GM18520 (cell line): ENCODE results near the gene FGR.
A peak's percentile ranks its signal among the peaks of the same experiment; 100 is the strongest.
"Not testable (repeated sequence)": the region's sequence is repeated elsewhere in the genome, so short reads cannot be mapped to it uniquely, and the experiment has no call there.

Source experiments
- ATAC-seq: cut with Tn5 transposase; IDR thresholded peaks from one replicate; pipeline ENCODE4 v1.9.1; 2021; ENCODE audit not compliant: unreplicated experiment

FGR gene

DNA sequence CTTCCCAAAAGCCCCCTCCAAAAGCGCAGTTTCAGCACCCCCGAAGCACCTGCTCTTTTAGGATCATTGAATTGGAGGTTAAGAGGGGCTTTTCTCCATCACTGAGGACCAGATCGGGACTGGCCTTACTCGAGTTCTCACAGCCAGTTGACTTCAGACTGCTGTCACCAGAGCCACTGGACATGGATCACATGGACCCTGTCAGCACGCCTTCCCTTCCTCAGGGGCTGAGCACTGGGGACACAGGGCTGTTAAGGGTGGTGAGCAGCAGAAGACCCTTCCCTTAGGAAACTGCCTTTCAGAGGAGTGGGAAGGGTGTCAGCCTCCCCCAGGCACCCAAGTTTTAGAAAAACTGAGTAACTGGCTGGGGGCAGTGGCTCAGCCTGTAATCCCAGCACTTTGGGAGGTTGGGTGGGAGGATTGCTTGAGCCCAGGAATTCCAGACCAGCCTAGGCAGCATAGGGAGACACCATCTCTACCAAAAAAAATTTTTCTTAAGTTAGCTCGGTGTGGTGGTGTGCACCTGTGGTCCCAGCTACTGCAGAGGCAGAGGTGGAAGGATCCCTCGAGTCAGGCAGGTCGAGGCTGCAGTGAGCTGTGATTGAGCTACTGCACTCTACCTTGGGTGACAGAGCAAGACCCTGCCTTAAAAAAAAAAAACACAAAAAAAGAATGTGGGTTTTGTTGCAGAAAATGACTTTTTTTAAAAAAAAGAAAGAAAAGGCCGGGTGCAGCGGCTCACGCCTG, 584 bp upstream of the FGR start:
- no peak for ATAC-seq

DNA sequence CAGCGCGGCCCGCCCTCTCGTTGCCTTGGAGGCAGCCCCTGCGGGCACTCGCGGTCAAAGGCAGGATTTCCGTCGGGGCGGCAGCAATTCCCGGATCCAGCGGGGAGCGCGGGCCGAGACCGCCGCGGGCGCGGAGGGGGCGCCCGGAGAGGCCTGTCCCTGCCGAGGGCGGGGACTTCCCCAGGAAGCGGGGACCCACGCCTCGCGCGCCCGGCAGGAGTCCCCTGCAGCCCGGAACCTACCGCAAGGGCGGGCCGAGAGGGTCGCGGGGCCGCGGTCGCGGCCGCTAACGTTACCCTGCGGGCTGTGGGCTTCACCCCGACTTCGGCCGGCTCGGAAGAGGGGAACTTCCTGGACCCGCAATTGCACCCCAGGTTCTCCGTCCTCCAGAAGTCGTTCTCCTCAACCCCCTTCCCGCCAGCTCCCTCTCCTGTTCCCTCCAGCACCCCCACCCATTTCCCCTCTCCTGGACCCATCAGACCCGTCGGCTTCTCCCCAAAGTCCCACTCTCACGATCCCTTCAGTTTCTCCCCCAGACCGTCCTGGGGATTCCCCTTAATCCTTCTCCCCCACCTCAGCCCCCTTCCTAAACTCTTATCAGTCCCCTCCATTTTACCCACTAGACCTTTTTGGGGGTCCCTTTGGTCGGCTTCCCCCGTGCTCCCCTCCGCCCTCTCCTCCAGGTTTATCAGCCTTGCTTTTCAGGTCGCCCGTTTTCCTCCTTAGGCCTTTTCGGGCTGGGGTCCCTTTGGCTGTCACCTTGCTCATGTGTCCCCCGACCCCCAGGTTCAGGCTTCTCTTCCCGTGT, 604 bp downstream of the FGR start:
- ATAC-seq: no peak

DNA sequence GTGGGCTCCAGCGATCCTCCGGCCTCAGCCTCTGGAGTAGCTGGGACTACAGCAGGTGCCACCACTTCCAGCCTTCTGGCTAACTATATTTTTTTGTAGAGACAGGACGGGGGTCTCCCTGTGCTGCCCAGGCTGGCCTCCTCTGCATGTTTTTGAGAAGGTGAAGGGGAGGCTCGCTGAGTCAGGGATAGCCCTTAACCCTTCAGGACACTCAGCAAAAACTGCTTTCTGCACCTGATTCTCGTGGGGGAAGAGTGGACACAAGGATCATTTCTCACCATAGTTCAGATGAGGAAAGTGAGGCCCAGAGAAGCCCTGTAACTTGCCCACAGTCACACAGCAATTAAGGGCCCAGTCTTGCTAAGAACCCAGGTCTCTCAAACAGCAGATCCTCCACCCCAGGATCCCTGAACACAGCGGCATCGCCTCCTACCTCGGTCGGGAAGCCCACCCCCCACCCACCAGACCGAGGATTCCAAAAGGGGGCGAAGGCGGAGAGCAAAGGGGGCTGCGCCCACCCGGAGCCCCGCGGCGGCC, 1.3 kb downstream of the FGR start:
- no peak for ATAC-seq

- no peak for ATAC-seq
Observed at GRCh38 chr1:27633298-27633610, 1.7 kb downstream of the FGR start.

DNA sequence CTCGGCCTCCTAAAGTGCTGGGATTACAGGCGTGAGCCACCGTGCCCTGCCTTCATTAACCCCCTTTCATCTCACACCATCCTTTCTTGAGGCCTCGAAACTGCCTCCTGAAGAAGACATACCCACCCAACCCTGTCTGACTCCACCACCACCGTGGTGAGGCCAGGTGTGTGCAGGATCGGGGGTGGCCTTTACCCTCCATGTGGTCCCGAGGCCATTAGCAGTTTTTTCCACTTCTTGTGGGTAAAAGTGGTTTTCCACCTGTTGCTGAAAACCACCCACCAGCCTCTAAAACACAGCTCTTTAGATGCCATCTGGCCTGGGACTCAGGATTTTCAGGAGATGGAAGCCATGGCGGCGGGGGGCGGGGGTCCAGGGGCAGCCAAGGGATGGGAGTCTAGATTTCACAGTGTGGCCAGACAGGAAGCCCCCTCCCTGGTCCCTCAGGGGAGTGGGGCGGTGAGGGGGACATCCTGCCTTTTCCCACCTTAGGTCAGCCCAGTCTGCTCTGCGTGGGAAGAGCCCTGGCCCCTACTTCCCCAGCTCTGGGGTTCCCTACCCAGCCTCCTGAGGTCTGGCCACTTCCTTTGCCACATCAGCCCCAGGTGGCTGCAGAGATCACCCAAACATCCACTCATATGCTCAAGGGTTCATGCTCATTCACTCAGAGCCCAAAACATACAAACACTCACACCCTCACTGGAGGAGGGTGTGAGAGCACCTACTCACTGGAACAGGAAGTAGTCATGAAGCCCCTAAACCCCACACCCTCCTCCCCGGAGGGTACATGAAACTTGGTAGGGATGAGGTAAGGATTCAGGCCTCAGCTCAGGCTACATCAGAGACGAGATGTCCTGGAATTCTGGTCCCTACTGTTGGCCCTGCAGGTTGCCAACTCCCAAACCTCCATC, 2.3 kb downstream of the FGR start:
- peak; percentile 27 for ATAC-seq

GRCh38 chr1:27630859-27631491, 4.0 kb downstream of the FGR start:
- peak; percentile 21 for ATAC-seq

DNA sequence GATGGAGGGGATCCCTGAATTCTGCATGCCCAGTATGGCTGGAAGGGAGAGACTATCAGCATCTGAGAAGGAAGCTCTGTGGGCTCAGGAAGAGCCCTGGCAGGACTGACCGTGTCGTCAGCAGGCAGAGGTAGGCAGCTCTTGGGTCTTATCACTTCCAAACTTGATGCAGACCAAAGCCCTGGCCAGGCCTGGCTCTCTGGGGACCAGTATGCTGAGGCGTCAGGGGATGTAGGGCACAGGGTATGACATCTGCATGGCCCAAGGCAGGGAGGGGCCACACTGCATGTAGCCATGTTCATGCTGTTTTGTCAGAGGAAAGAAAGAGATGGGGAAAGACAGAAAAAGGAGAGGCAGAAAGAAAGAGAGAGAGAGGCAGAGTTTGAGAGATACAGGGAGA, 6.3 kb downstream of the FGR start:
- no peak for ATAC-seq

GRCh38 chr1:27627733-27628132, 7.3 kb downstream of the FGR start:
- not testable (repeated sequence) for ATAC-seq

DNA sequence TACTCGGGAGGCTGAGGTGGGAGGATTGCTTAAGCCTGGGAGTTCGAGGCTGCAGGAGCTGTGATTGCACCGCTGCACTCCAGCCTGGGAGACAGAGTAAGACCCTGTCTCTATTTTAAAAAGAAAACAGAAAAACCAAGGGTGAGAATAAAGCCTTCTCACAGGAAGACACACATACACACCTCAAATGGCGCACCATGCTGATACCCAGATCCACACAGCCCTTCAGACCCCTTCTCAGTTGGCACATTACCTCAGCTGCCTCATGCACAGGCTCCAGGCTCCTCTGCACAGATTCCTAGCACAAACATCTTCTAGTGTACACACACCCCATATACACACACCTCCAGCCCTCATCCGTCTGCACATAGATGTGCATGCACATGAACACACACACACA, 7.9 kb downstream of the FGR start:
- ATAC-seq: no peak

GRCh38 chr1:27626031-27626935, 8.7 kb downstream of the FGR start:
- ATAC-seq: no peak

DNA sequence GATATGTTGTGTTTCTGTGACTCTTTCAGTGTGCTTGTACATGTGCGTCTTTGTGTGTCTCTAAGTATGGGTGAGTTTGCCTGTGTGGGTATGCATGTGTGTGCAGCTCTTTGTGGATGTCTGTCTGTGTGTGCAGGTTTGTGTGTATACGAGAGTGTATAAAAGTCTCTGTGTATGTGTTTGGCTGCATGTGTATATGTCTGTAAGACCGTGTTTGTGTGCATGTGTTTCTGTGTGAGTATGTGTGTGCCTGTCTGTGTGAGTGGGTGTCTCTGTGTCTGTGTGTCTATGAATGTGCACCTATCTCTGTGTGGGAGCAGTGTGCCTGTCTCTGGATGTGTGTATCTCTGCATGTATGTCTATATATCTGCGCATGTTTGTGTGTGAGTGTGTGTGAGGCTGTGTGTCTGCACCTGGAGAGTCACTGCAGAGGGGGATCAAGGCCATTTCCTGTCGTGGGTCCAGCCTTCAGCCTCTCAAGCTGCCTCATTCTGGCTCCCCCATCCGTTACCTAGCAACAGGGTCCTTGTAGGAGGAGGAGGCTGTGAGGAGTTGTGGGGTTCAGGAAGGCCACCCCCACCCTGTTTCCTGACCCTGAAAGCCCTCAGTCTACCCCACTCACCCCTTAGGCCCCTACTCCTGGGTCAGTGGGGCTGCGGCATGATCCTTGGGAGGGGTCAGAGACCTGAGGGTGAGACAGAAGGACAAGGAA, 10.4 kb downstream of the FGR start:
- ATAC-seq: peak; percentile 8

DNA sequence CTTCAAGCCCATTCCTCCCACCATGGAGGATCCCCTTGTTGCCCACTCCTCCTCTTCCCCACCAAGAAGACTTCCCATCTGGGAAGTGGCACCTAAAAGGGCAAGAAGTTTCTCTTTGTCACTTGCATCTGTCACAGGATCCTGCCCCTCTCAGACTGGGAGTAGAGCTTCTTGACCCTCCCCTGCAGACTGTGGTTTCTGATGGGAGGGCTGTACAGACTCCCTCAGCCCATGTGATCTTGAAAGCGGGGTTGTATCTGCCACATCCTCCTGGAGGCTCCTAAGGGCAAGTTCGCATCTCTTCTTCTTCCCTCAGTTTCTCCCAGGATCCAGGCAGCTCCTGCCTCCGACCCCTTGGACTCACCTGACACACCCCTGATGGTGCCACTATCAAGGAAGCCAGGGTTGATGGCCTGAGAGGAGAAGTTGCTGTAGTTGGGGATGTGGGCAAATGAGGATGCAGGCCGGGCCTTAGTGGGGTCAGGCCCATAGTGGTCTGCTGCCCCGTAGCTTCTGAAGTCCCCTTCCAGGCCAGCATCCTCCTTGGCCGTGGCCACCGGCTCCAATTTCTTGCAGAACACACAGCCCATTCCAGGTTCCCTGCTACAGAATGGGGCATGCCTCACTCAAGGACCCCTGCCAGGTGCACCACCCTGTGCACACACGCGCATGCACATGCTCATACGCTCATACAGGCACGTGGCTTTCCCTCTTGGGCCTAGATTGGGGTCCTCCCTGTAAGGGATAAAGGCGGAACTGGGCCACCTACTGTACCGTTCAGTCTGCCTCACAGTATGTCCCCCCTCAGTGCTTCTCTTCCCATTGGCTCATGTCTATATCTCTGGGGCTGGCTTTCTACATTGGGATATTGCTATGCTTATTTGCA, 11.4 kb downstream of the FGR start:
- ATAC-seq: no peak

DNA sequence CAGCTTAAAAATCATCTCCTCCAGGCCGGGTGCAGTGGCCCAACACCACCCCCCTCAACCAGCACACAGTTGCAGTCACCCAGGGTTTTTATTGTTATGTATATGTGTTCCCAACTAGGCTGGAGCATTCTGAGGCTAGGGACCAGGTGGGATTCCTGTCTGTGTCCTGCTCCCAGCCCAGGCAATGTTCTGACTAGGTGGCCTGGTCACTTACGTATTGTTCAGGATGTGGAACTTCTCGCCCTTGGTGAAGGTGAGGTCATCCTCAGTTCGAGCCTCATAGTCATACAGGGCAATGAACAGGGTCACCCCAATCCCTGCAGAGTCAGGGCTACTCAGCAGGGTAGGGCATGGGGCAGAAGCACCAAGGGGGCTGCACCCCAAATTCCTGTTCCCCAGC, 12.2 kb downstream of the FGR start:
- ATAC-seq: no peak

DNA sequence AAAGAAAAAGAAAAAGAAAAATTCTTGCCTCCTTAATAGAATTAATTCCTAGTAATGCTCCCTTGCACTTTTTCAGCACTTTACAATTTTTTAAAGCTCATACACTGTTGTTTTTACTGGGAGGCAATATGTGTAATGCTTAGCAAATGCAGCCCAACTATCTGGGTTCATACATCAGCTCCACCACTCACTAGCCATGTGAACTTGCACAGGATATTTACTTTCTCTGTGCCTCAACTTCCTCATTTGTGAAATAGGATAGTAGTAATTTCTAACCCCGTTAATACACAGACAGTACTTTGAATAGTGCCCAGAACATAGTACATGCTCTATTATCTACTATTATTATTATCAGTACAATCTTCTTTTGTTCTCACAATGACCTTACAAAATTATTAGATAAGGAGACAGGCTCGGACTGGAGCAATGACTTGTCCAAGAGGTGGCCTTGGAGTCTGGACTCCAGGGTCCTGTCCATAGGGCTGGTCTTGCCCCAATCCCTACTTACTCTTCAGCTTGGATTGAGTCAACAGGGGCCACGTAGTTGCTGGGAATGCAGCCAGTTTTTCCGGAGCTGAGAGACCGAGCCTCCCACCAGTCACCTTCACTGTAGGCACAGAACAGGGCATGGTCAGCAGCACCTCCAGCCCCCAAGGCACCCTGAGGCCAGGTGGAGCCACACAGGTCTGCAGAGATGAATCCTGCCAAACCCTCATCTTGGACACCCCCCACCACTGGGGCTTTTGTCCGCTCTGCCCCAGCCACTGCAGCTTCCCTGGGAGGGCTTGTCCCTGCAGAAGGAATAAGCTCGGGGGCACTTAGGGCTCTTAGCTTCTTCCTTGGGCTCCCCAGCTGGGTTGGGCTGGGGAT, 13.7 kb downstream of the FGR start:
- no peak for ATAC-seq

- not testable (repeated sequence) for ATAC-seq
Observed at GRCh38 chr1:27619782-27620438, 15.1 kb downstream of the FGR start.

- no peak for ATAC-seq
Observed at GRCh38 chr1:27618341-27619082, 16.5 kb downstream of the FGR start.
